GM19025 (cell line): Measurements from ENCODE around the gene HOTAIR.

Experiments used
- ATAC-seq: cut with Tn5 transposase; IDR thresholded peaks from one replicate; pipeline ENCODE4 v1.9.1; 2021; ENCODE audit warnings: mild to moderate bottlenecking, low read depth, moderate library complexity; ENCODE audit not compliant: unreplicated experiment

The HOTAIR gene

DNA sequence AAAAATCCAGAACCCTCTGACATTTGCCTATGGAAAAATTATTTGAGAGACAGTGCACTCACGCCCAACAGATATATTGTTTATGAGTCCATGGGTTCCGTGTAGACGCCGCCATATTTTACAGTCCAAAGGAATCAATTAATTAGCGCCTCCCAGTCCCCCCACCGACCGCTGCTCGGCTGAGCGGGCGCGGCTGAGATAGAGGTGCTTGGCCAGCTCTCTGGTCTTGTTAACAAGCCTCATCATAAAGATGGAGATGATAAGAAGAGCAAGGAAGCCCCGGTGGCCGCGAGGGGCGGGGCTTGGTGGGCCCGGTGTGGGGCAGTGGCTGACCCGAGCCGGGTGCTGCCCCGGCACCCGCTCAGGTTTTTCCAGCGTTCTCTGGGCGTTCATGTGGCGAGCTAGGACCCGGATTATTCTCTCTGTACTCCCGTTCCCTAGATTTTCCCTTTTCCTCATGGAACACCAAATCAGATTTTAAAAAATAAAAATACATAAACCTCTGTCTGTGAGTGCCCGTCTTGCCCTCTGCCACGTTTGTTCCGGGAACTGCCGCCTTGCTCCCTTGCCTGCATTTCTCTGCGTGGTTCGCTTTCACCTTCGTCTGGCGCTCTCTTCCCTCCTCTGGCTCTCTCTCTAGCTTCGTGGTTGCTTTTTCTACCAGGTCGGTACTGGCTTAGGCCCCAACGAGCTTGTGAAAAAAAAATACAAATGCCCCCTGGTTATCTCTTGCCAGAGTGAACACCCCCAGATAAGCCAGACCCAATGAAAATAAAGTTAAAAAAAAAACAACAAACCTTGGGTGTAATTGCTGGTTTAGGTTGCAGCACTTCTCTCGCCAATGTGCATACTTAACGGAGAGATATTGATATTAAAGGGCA is 11.1 kb downstream of the HOTAIR start:
- ATAC-seq, result no peak

DNA sequence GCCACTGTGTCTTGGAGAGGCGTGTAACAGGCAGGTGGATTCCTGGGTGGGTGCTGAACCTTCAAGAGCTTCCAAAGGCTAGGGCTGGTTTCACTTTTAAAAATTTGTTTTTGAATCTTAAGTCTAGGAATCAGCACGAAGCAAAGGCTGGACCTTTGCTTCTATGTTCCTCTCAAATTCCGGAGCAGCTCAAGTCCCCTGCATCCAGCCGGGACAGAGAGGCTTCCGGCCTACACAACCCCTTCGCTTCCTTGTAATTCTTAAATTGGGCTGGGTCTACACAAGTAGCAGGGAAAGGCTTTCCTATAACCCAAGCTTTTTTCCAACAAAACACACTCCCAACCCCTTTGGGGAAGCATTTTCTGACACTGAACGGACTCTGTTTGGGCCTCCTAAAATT is 11.7 kb downstream of the HOTAIR start:
- no peak for ATAC-seq

DNA sequence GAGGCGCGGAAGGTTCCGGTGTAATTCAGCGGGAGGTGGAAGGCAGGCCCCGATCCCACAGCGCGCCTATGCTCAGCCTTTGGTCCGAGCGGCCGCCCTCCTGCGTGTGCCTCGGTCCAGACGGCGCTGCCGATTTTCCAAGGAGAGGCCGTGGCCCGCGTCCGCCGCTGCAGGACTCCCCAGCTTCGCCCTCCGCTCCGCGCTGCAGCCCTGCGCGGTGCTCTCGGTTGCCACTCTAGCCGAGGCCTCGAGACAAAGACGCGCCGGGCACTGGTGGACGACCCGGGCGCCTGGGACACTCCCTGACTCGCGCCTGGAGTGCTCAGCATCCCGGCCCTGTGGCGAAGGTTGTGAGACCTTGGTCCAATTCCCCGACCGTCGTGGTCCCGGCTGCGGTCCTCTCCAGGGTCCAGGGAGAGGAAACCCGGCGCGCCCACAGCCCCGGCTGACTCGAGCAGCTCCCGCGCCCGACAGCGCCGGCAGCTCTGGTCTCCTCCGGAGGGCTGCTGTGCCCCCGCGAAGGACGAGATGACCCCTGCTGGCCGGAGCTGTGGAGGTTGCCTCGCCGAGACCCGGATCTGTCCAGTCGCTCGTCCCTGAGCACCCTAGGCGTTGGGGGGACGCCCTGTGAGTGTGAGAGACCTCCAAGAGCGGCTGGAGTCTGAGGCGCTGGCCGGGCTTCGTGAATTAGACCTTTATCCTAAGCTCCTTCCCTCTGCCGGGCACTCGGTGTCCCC is 13.6 kb downstream of the HOTAIR start:
- no peak for ATAC-seq

DNA sequence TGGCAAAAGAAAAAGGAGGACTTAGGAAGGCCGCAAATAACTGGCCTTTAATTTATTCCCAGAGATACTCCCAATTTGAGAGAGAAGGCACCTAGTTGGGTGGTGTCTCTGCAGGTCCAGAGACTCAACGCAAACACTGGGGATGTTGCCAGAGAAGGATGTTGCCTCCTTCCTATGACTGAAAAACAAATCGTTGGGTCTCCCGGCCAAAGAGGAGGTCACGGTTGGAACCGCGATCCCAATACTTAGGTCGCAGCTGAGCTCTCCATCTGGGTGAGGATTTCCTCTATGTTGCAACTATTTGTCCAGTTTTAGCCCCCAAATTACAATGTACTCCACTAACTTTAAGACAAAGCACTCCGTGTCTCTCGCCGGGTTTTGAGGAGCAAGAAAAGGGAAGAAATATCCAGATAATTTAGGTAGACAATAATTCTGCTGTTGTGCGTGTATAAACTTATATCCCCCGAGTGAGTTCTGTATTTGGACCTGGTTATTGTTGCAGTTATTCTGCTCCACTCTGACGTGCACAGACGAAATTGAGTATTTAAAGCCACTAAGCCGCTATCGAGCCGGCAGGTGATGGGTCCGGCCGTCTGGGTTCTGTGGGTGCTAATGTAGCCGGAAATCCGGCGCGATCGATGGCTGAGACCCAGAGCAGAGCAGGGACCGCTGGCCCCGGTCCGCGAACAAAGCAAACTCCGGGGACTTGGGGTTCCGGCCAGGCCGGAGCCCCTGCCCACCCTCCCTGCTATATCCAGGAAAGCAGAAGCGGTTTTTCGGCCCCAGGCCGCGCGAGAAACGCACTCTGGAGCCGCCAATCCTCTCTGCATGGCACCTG is 14.3 kb downstream of the HOTAIR start:
- no peak for ATAC-seq

DNA sequence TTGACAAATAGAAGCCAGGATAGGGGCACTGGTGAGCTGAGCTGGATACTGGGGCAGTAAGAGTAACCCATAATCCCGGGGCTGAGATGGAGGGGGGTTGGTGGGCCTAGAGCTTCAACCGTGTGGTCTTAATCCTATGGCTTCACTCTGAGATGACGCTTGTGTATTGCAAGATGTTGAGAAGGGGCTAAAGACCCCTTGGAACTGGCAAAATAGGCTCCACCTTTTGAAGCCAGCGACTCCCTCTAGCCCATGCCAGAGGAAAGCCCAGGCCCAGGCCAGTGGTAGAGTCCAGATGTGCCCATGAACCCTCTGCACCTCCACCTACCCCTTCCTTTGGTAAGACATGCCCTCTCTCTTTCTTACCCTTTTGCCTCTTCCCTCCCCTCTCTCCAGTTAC is 15.4 kb downstream of the HOTAIR start:
- ATAC-seq, result no peak

DNA sequence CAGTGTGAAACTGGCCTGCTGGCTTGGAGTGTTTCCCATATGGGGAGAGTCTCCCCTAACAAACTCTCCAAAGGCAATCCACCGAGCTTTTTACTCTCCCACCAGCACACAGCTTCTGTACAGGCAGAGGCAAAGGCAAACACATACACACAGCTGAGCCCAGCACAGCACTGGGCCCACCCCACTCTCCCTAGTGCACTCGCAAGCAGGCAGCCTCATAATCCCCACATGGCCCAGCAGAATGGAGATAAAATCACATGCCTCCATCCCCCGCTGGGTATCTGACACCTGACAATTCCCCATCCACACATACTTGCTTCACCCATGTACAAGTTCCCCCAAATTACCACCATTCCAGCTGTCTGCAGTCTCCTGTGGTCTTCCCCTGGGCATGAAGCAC is 16.6 kb downstream of the HOTAIR start:
- no peak for ATAC-seq

DNA sequence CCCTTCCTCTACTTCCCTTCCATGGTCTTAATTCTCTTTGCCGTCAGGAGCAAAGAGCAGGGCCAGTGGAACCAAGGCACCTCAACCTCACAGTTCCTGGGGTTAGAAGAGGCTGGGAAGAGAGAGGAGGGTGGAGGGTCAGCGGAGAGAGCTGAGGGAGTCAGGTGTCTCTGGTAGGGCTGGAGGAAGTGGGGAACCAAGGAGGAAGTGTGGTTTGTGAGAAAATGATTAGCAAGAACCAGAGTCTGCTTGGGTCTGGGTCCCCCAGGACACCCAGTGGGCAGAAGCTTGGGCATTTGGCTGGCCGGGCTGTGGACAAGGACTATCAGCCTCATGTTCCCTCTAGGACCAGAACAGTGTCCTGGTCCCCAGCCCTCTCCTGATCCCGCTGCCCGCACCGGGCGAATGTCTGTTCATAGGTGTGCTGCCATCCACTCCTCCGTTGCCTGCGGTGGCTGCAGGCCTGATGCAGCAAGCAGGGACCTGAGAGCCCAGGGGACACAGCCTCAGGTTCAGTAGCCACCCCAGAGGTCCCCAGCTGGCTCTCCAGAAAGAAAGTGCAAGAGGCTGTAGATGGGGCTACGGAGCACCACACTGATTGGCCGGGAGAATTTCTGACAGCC is 17.7 kb downstream of the HOTAIR start:
- no peak for ATAC-seq

DNA sequence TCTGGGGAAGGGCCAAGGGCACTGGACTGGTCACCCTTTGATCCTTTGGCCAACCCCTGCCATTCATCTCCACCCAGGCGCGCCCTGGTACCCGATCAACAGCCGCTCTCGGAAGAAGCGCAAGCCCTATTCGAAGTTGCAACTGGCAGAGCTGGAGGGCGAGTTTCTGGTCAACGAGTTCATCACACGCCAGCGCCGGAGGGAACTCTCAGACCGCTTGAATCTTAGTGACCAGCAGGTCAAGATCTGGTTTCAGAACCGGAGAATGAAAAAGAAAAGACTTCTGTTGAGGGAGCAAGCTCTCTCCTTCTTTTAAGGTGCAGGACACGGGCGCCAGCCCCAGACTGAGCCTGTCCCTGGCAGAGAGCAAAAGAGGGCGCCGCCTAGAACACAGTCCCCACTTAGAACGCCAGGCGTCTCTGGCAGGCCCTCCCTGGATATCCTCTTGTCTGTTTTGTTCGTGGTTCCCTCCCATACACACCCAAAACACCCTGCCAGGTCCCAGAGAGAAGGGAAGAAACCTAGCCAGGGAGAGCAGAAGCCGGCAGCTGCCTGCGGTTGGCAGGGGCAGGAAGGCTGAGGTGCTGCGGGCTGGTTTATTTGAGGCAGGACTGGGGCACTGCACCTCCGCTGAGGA is 18.4 kb downstream of the HOTAIR start:
- ATAC-seq, result no peak

DNA sequence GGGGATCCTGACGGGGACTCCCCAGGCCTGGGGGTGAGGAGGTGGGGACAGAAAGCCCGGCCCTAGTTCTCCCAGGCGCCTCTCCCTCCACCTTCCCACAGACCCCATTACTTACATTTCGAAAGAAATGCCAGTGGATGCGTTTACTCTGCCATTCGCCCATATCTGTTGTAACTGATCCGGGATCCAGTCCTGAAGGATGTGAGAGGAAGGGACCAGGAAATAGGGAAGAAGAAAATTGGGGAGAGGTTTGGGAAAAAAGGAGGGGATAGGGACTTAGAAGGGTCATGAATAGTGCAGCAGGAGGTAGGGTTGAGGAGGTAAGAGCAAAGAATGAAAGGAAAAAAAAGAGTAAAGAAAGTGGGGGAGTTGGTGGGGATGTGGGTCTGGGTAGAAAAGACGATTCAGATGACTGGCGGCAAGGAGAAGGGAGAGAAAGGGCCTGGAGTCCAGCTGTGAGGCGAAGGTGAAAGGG is 18.9 kb downstream of the HOTAIR start:
- no peak for ATAC-seq

DNA sequence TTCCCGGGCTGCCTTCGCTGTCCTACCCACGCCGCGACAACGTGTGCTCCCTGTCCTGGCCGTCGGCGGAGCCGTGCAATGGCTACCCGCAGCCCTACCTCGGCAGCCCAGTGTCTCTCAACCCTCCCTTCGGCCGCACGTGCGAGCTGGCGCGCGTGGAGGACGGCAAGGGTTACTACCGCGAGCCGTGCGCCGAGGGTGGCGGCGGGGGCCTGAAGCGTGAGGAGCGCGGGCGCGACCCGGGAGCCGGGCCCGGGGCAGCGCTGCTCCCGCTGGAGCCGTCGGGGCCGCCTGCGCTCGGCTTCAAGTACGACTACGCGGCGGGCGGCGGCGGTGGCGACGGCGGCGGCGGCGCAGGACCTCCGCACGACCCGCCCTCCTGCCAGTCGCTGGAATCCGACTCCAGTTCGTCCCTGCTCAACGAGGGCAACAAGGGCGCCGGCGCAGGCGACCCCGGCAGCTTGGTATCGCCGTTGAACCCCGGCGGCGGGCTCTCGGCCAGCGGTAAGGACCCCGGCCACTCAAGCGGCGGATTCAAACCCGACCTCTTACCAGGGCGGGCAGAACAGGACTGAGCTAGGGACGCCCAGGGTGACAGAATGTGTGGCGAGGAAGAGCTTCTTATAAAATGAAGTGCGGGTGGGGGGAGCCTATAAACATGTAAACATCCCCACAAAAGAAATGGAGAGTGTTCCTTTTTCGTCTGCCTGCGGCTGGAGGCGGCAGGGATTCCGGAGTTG is 19.5 kb downstream of the HOTAIR start:
- ATAC-seq, result no peak

DNA sequence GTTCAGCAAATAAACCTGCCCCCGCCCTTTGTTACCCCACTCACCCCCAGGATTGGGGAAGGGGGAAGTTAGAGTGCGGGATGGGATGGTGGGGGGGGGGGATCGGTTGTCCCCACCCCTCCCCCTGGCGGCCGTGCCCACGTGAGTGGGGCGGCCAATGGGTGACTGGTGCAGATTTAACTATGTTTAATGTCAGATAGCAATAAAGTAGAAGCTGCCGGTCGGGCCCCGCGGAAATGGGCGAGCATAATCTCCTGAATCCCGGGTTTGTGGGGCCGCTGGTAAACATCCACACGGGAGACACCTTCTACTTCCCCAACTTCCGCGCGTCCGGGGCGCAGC is 20.1 kb downstream of the HOTAIR start, which contains the start of gene HOXC12:
TSS of gene HOXC12 (plus strand) at position 210 of the 342 bp plus-strand sequence. CDS start at position 237, 27 bp downstream.
- ATAC-seq, result no peak

DNA sequence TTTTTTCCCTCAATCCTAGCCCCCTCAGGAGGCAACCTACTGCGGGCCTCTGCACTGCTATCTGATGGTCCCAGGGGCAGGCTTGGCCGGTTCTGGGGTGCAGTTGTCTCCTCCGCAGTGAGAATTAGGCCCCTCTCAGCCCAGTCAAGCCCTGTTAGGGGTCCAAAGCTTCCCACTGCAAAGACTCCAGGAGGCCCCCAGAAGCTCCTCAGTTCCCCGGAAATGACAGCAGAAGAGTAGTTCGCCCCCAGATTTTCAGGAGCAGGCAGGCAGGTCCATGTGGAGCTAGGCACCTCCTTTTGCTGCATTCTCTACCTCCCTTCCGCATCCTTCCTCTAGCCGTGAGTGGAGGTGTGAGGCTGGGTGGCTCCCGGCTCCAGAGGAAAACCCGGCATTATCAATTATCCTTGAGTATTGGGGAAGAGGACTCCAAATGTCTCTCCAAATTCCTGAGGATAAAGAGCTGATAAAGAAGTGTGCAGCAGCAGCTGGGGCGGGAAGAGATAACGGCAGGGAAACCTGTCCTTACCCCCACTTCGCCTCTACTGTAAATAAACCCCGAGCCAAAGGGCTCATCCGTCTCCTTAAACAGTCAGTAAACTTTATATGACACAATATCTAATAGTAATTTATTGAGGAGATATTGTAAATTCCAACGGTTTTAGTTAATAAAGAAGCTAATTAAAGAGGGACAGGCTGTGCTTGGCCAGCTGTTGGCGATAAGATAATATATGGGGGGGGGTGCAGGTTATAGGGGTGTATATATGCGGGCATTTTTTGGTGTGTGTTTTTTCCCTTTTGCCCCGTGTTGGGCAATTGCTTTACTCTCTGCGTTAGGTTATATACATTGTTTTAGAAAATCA is 20.7 kb downstream of the HOTAIR start:
- ATAC-seq, result no peak

DNA sequence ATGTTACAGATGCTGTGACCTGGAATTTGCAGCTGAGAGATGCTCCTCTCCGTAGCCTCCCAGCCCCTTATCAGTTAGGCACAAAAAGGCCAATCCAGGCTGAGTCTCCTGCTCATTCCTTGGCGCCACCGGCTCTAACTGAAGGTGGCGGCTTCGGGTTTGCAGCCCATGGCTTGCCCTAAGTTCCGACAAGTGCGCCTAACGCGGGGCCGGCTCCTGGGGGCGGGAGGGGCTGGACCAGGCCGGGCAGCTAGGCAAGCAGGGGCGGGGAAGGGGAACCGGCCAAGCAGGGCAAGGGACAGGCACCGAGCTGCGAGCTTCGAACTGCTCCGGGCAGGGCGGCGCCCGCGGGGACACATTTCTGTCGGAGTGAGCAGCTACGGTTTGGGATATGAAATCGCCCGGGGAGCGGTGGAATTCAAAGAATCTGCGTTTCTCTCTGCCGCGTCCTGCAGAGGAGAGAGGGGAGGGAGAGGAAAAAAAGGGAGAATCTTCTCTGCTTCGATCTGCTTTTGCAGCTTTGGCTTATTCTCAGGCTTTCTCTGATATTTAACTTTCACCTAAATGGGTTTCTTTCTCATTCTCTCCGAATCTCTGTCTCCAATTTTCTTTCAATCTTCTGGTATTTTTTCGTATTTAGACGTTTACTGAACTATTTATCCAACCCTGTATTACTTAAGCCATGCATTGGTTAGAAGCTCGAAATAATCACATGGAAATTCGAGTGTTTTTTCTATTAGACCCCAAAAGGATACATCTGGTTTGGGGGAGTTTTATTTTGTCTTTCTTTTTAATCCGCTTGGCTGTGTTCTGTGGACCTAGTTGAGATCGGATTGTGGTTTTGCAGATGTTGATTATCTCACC is 21.7 kb downstream of the HOTAIR start:
- ATAC-seq, result no peak

DNA sequence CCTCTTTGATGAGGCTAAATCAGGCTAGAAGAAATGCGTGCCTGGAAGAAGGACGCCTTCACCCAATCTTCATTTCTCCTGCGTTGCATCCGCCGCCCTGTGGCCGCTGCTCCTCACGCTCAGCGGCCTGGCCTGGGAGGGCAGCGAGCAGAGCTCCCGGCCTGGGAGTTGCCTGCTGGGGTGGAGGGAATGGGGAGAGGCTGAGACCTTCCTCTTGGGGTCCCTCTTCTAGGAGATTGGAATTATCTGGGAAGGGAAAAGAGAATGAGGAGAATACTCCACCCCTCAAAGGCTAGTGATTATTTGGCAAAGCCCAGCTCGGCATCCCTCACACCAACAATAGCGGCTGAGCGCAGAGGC is 22.4 kb downstream of the HOTAIR start:
- ATAC-seq, result no peak

DNA sequence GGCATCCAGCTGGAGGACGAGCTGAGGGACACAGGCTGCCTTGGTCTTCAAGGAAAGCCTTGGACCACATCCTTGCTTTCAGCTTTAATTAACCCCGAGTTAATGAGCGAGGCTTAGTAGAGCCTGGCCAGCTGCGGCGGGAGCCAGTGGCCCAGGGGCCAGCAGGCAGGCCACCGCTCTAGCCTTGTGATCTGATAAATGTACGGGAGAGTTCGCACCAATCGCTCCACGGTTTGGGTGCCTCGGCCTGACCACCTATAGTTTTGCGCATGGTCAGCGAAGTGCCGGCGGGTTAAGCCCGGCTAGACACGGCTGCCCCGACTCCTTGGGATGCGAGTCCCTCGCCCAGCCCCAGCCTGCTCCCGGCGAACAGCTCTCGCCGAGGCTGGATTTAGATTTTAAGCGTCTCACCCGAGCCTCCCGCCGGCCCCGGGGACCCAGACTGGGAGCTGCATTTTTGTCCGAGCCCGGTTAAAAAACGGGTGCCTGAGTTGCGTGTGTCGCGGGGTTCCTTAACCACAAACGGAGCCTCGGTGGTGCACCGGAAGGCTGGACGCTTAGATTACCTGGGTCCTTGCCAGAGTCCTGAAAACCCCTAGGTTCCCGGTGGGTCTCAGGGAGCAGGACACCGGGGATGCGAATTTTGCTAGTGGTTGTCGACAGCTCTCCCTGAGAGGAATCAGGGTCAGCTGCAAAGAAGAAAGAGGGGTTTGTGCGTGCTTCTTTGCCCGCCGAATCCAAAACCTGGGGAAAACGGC is 23.0 kb downstream of the HOTAIR start:
- ATAC-seq, result no peak

DNA sequence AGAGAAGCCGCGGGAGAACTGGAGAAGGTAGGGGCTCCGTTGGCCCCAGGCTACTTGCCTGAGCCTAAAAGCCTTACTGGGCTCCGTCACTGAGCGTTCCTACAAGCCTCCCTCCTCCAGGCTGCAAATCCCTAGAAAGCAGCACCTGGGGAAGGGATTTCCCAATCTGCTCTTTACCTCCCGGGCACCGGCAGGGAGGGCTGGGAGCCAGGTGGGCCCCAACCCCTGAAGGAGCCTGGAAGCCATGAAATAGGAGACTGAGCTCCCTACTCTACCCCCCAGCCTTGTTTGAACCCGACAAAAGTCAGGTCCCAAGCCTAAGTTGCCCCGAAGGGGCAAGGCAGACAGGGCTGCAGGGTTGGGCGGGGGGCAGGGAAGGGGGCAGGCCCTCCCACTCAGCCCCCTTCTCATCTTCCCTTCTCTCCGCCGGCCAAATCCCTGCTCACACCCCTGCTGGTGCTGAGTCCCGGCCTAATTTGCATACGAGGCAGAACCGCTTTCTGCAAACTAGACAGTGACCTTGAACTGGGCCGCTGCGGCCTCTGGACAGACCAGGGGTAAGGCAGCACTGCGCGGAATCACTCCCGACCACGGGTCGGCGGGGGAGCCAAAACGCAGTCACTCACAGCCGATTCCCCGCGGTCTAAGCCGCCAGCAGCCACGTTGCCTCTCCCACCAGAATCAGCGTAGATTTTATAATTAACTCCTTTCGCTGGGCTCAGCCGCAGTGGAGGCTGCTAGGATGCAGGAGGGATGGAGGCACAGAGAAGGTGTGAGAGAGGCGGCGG is 23.8 kb downstream of the HOTAIR start:
- no peak for ATAC-seq
